Ovary (tissue), 9 donors: ENCODE results near the gene CCR3. TPM values are rescaled to one million over a fixed set of nuclear protein-coding genes. Genes with fewer than 3 reads are reported as not detected.

Experiments used
- DNase-seq, 5 donors: peaks; one replicate each; pipeline ENCODE4 v3.0.0-alpha.2; 2019 to 2020
- H3K27ac ChIP-seq, 2 donors: fragments of 200-600 bp; one replicate each; pipeline versions ENCODE4 v1.5.1 to v1.8.0; 2019 to 2022
- H3K27me3 ChIP-seq: fragments of 200-600 bp; one replicate; pipeline ENCODE4 v1.8.0; 2022
- H3K36me3 ChIP-seq: fragments of 200-600 bp; sonication (generic); one replicate; pipeline ENCODE4 v1.5.1; 2019
- H3K4me1 ChIP-seq: one replicate; pipeline ENCODE4 v1.8.1; 2013; ENCODE audit warnings: mild to moderate bottlenecking, moderate library complexity; ENCODE audit not compliant: insufficient read depth
- H3K4me3 ChIP-seq: fragments of 200-600 bp; sonication (generic); one replicate; pipeline ENCODE4 v1.5.1; 2017
- H3K9me3 ChIP-seq, 2 donors: fragments of 200-600 bp in 1 of 2; sonication (generic) in 1 of 2; one replicate each; pipeline versions ENCODE4 v1.5.1 to v1.8.1; 2013 to 2019; ENCODE audit warnings: mild to moderate bottlenecking in 1 of 2, moderate library complexity in 1 of 2
- CTCF ChIP-seq, 3 donors: fragments of 450-650 bp in 2 of 3; fragments of 200-600 bp in 1 of 3; IDR thresholded peaks; one replicate each; pipeline versions ENCODE4 v1.5.1 to v1.8.0; 2016 to 2022; ENCODE audit warnings: antibody characterized with exemption in 3 of 3, mild to moderate bottlenecking in 1 of 3
- EP300 ChIP-seq: sonication (generic); formaldehyde crosslinking; IDR thresholded peaks from one replicate; pipeline ENCODE4 v1.6.1; 2017; ENCODE audit warnings: antibody characterized with exemption
- POLR2A ChIP-seq: fragments of 450-650 bp; IDR thresholded peaks from one replicate; pipeline ENCODE4 v1.6.1; 2017; ENCODE audit warnings: antibody characterized with exemption, mild to moderate bottlenecking, moderate library complexity
- WGBS, 3 donors: extraction: QIAGEN DNeasy Blood & Tissue Kit in 1 of 3; methylation state at CpG; one replicate each; pipeline versions ENCODE4 v1.1.5 to v1.1.7; 2013 to 2017; 5-methylcytosine and 5-hydroxymethylcytosine counted together
- intact Hi-C, 4 donors: fragments of 100-400 bp; cut with DNase I; formaldehyde crosslinking; loops; one replicate each; pipeline versions ENCODE4 v1.11.0 to v1.15.1; 2022 to 2023
- polyA plus RNA-seq, 2 donors: library from polyadenylated mRNA; stranded (reverse); fragments of 200-250 nt in 1 of 2; fragments of 350-450 nt in 1 of 2; fragmentation: Illumina TruSeq in 1 of 2; extraction: RNeasy Lipid Tissue Mini Kit (QIAGEN cat#74804) in 1 of 2; gene quantifications; one replicate each; pipeline ENCODE4 v1.2.3, GENCODE V29; 2013 to 2014
- total RNA-seq, 7 donors: library from RNA; depleted of rRNA in 2 of 7; stranded (reverse); fragments of >200 nt in 2 of 7; fragmentation: NEBNext Ultra II Directional in 3 of 7; extraction: Animal tissue kit (Norgen Biotek cat#: 25700) in 3 of 7; gene quantifications; one replicate each; pipeline versions ENCODE4 v1.1.0 to v1.2.4, GENCODE V29; 2016 to 2023
- donor health status: DM: no; HTN: no; CAD: no; lungs with moderate emphysema.
- donor health status: DM: no; HTN: no; CAD: no.
- donor health status: Bipolar disorder and iron deficiency.
- donor health status: DM: yes; HTN: yes; CAD: no.
- donor health status: DM: no; HTN: no; CAD: no.
- donor health status: DM: yes; HTN: yes; CAD: no.

Gene CCR3
- total and polyA plus RNA-seq, 9 donors: not detected

- Histone ChIP-seq H3K4me1 (no peaks in the 10 kb centered on the region), H3K9me3 (no peaks in the 10 kb centered on the region), H3K27ac (no peak overlapping the region), H3K4me3 (no peak overlapping the region), H3K27me3 (no peaks in the 10 kb centered on the region), H3K36me3 (no peaks in the 10 kb centered on the region)
- no peak for TF ChIP-seq EP300
- TF ChIP-seq POLR2A: no peak
- no peak for TF ChIP-seq CTCF (IDR thresholded peaks at IDR 0.05)
- WGBS, 3 donors: 43 to 65% (median 47%) methylated on average over 2 of the region's 2 CpGs
- DNase-seq: no peak
- intact Hi-C loops: no loop called here
Observed at GRCh38 chr3:46209053-46209452, 33.2 kb upstream of the CCR3 start.

GRCh38 chr3:46209746-46210470 lies 32.4 kb upstream of the CCR3 start:
- Histone ChIP-seq H3K27me3 (no peaks in the 10 kb centered on the region), H3K4me1 (no peaks in the 10 kb centered on the region), H3K36me3 (no peaks in the 10 kb centered on the region), H3K27ac (no peak overlapping the region), H3K4me3 (no peak overlapping the region), H3K9me3 (no peaks in the 10 kb centered on the region)
- DNase-seq: no peak
- TF ChIP-seq CTCF (IDR thresholded peaks at IDR 0.05) (no peak), POLR2A (no peak), EP300 (no peak)
- WGBS, 3 donors: 80 to 88% (median 83%) methylated on average over 3 of the region's 3 CpGs
- intact Hi-C loops: no loop called here

- DNase-seq: no peak
- TF ChIP-seq CTCF (IDR thresholded peaks at IDR 0.05): no peak
- TF ChIP-seq POLR2A: no peak
- no peak for TF ChIP-seq EP300
- 76 to 83% (median 83%) methylated on average over 6 of the region's 6 CpGs for WGBS, 3 donors
- no peaks in the 10 kb centered on the region for H3K27me3 ChIP-seq
- no peak overlapping the region for H3K4me3 ChIP-seq
- H3K9me3 ChIP-seq: no peaks in the 10 kb centered on the region
- H3K4me1 ChIP-seq: no peaks in the 10 kb centered on the region
- intact Hi-C loops: no loop called here
- no peaks in the 10 kb centered on the region for H3K36me3 ChIP-seq
- no peak overlapping the region for H3K27ac ChIP-seq
Observed at GRCh38 chr3:46212101-46212500, 30.2 kb upstream of the CCR3 start.

GRCh38 chr3:46213201-46213600 lies 29.1 kb upstream of the CCR3 start:
- TF ChIP-seq EP300 (no peak), POLR2A (no peak), CTCF (IDR thresholded peaks at IDR 0.05) (no peak)
- 47 to 57% (median 48%) methylated on average over 4 of the region's 4 CpGs for WGBS, 3 donors
- intact Hi-C loops: no loop called here

More at GRCh38 chr3:46213201-46213600, 29.1 kb upstream of the CCR3 start:
- H3K27me3 ChIP-seq: no peaks in the 10 kb centered on the region
- no peaks in the 10 kb centered on the region for H3K36me3 ChIP-seq
- H3K4me3 ChIP-seq: no peak overlapping the region
- H3K9me3 ChIP-seq: no peaks in the 10 kb centered on the region
- H3K27ac ChIP-seq: no peak overlapping the region
- H3K4me1 ChIP-seq: no peaks in the 10 kb centered on the region
- no peak for DNase-seq
